HCT116 (cell line): Measurements from ENCODE around the gene CARD9. TPM values are rescaled to one million over a fixed set of nuclear protein-coding genes. Genes with fewer than 3 reads are reported as not detected.

ENCODE experiments used
- ATAC-seq: fragments of 200-7000 bp; cut with Tn5 transposase; 2 replicates; pipeline ENCODE4 v1.9.1; 2020; ENCODE audit warnings: mild to moderate bottlenecking, moderate library complexity
- BruUV-seq: library from RNA; stranded (reverse); fragments of 400-500 nt; replicated peaks from 2 replicates; lab custom pipeline; 2021; lab: Mats Ljungman, UMichigan
- CTCF ChIA-PET: fragments of 300-600 bp; sonication (Branson Sonifier 250); formaldehyde crosslinking; loops from one replicate; lab custom pipeline; 2021; ENCODE audit warnings: antibody characterized with exemption; lab: Charles Lee
- POLR2A ChIA-PET: fragments of 300-600, 350-600 bp; sonication (Branson Sonifier 250); formaldehyde crosslinking; loops from one replicate; lab custom pipeline; 2021; ENCODE audit warnings: antibody characterized with exemption; lab: Charles Lee
- RAD21 ChIA-PET, 2 experiments: fragments of 300-600 bp; sonication (Branson Sonifier 250); formaldehyde crosslinking; loops; one replicate each; lab custom pipeline; 2023; ENCODE audit warnings: low total read pairs in 2 of 2; ENCODE audit not compliant: uncharacterized antibody in 2 of 2, unreplicated experiment in 2 of 2, low non-redundant PET in 1 of 2; lab: Charles Lee
- DNase-seq: peaks from one replicate; pipeline ENCODE4 v3.0.0-alpha.2; 2010; ENCODE audit warnings: low read depth, low spot score
- H2AFZ ChIP-seq: fragments of 200-600 bp; shearing (Covaris generic), sonication (generic); 2 replicates; pipeline ENCODE4 v1.6.1; 2017; ENCODE audit warnings: low read depth, mixed run types, mixed read lengths, antibody characterized with exemption, low read length; ENCODE audit not compliant: poor library complexity, severe bottlenecking
- H3K27ac ChIP-seq: 2 replicates; pipeline ENCODE4 v1.5.1; 2012; ENCODE audit warnings: low read depth, low read length
- H3K27me3 ChIP-seq: fragments of 200-600 bp; sonication (generic); 2 replicates; pipeline ENCODE4 v1.6.1; 2016; ENCODE audit warnings: mixed run types, low read length, mixed read lengths; ENCODE audit not compliant: insufficient read depth
- H3K36me3 ChIP-seq, 2 experiments: fragments of 200-500 bp in 1 of 2; fragments of 200-600 bp in 1 of 2; sonication (Bioruptor generic) in 1 of 2; sonication (generic) in 1 of 2; 2 replicates each; pipeline versions ENCODE4 v1.5.1 to v1.6.1; 2014 to 2016; ENCODE audit warnings: low read length in 2 of 2, inconsistent platforms in 1 of 2, mixed read lengths in 1 of 2, mixed run types in 1 of 2; ENCODE audit not compliant: insufficient read depth in 2 of 2, control insufficient read depth in 1 of 2
- H3K4me1 ChIP-seq, 2 experiments: fragments of 200-600 bp in 1 of 2; sonication (generic) in 1 of 2; 2 replicates each; pipeline versions ENCODE4 v1.5.1 to v1.6.1; 2012 to 2017; ENCODE audit warnings: low read length in 2 of 2, inconsistent platforms in 1 of 2, mild to moderate bottlenecking in 1 of 2, mixed read lengths in 1 of 2, mixed run types in 1 of 2, moderate library complexity in 1 of 2; ENCODE audit not compliant: insufficient read depth in 2 of 2, control insufficient read depth in 1 of 2
- H3K4me2 ChIP-seq: fragments of 200-600 bp; sonication (generic); 2 replicates; pipeline ENCODE4 v1.6.1; 2017; ENCODE audit warnings: mixed run types, low read length, mixed read lengths
- H3K4me3 ChIP-seq, 2 experiments: fragments of 200-600 bp in 1 of 2; sonication (generic) in 1 of 2; replicated peaks in 1 of 2; 2 replicates each; pipeline ENCODE4 v1.5.1; 2011 to 2016; ENCODE audit warnings: low read length in 2 of 2, control low read depth in 1 of 2, low read depth in 1 of 2, mild to moderate bottlenecking in 1 of 2, mixed read lengths in 1 of 2, mixed run types in 1 of 2
- H3K79me2 ChIP-seq: fragments of 200-600 bp; sonication (generic); 2 replicates; pipeline ENCODE4 v1.6.1; 2017; ENCODE audit warnings: mild to moderate bottlenecking, mixed run types, low read length, moderate library complexity, mixed read lengths; ENCODE audit not compliant: insufficient read depth
- H3K9ac ChIP-seq: fragments of 200-600 bp; sonication (generic); 2 replicates; pipeline ENCODE4 v1.6.1; 2016; ENCODE audit warnings: low read length, mixed read lengths
- H3K9me2 ChIP-seq: fragments of 200-600 bp; sonication (generic), shearing (Covaris generic); 2 replicates; pipeline ENCODE4 v1.6.1; 2017; ENCODE audit warnings: mixed run types, mild to moderate bottlenecking, moderate library complexity; ENCODE audit not compliant: insufficient read depth
- H3K9me3 ChIP-seq, 2 experiments: fragments of 200-500 bp in 1 of 2; fragments of 200-600 bp in 1 of 2; sonication (Bioruptor generic) in 1 of 2; sonication (generic) in 1 of 2; 2 replicates each; pipeline ENCODE4 v1.6.1; 2014 to 2017; ENCODE audit warnings: low read length in 2 of 2, mixed read lengths in 2 of 2, inconsistent platforms in 1 of 2, low read depth in 1 of 2, mild to moderate bottlenecking in 1 of 2, mixed run types in 1 of 2, moderate library complexity in 1 of 2; ENCODE audit not compliant: control insufficient read depth in 1 of 2, insufficient read depth in 1 of 2
- H4K20me1 ChIP-seq: fragments of 200-600 bp; sonication (generic), shearing (Covaris generic); 2 replicates; pipeline ENCODE4 v1.6.1; 2017; ENCODE audit warnings: mixed run types, mild to moderate bottlenecking, moderate library complexity; ENCODE audit not compliant: insufficient read depth
- CBX3 ChIP-seq: IDR thresholded peaks from 2 replicates; pipeline ENCODE4 v1.6.1; 2012; ENCODE audit warnings: low read depth
- CEBPB ChIP-seq: IDR thresholded peaks from 2 replicates; pipeline ENCODE4 v1.6.1; 2012; ENCODE audit warnings: low read depth
- EGR1 ChIP-seq: IDR thresholded peaks from 2 replicates; pipeline ENCODE4 v1.6.1; 2012; ENCODE audit warnings: low read depth
- ELF1 ChIP-seq: IDR thresholded peaks from 2 replicates; pipeline ENCODE4 v1.6.1; 2012; ENCODE audit warnings: low read depth, borderline replicate concordance
- EZH2 ChIP-seq: fragments of 200-600 bp; sonication (generic); IDR thresholded peaks from 2 replicates; pipeline ENCODE4 v1.6.1; 2017; ENCODE audit warnings: antibody characterized with exemption, mixed run types
- EZH2phosphoT487 ChIP-seq: fragments of 200-600 bp; IDR thresholded peaks from 2 replicates; pipeline ENCODE4 v1.6.1; 2018; ENCODE audit warnings: antibody characterized with exemption, borderline replicate concordance
- FOSL1 ChIP-seq: IDR thresholded peaks from 2 replicates; pipeline ENCODE4 v1.6.1; 2012; ENCODE audit warnings: low read depth
- TCF7L2 ChIP-seq: IDR thresholded peaks from 2 replicates; pipeline ENCODE4 v1.7.0; 2011; ENCODE audit warnings: borderline replicate concordance, inconsistent platforms; ENCODE audit not compliant: insufficient read depth, insufficient read length; ENCODE audit errors: extremely low read depth
- ZNF274 ChIP-seq: fragments of 200-500 bp; sonication (Bioruptor generic); IDR thresholded peaks from 2 replicates; pipeline ENCODE4 v1.6.1; 2014; ENCODE audit warnings: mild to moderate bottlenecking, low read depth, low read length, inconsistent platforms
- intact Hi-C: fragments of 100-400 bp; cut with micrococcal nuclease; formaldehyde crosslinking; loops from 2 replicates; pipeline ENCODE4 v1.10.0; 2022
- total RNA-seq: library from RNA; stranded (reverse); gene quantifications from one replicate; pipeline ENCODE4 v1.2.1, GENCODE V29; 2021; ENCODE audit not compliant: unreplicated experiment
- TF ChIP-seq, protein P1 (sequence below), 3 experiments: fragments of 200-600 bp in 1 of 3; sonication (generic) in 1 of 3; IDR thresholded peaks in 2 of 3; conservative IDR thresholded peaks in 1 of 3; 2 replicates each; pipeline ENCODE4 v1.5.1; 2012 to 2017; ENCODE audit warnings: low read depth in 2 of 3, low read length in 2 of 3, antibody characterized with exemption in 1 of 3, borderline replicate concordance in 1 of 3, control low read depth in 1 of 3, mild to moderate bottlenecking in 1 of 3, mixed read lengths in 1 of 3, mixed run types in 1 of 3, moderate library complexity in 1 of 3; ENCODE audit not compliant: insufficient read depth in 1 of 3
- TF ChIP-seq, protein P2 (sequence below): IDR thresholded peaks from 2 replicates; pipeline ENCODE4 v1.6.1; 2011; ENCODE audit warnings: mild to moderate bottlenecking, low read length, moderate library complexity; ENCODE audit not compliant: insufficient replicate concordance; ENCODE audit errors: extremely low read depth

The CARD9 gene
- total RNA-seq, 1 experiment from 2014 or later: 1.2 TPM

DNA sequence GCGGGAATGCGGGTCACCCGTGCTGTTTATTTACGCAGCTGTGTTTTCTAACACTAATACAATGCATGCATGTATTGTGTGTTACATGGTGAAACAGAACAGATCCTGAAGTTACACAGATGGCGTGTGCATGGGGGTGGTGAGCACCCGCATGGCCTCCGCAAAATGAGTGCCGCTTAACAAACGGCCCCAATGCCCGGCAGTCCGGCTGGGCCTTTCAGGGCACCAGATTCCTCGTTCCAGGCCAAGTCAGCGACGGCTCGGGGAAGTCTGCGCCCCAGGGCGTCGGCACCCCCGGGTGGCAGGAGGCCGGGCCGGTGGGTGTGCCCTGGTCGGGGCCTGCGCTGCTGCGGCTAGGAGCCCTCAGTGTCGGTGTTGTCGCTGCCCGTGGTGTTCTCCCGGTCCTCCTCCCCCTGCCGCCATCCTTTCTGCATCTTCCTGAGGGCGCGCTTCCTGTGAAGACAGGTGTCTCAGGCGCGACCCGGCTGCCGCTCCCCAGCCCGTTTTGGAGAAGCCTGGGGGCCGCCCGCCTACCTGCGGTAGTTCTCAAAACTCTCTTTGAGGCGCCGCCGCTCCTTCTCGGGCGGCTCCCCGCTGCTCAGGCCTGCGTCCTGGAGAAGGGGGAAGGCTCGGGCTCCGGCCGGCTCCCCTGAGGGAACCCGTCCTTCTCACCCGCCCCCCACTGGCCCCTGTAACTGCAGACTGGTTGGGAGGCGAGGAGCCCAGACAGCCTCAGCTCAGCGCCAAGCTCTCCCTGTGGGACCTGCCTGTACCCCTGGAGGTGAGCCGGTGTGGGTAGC is 9.3 kb downstream of the CARD9 start:
- DNase-seq (no peak), ATAC-seq (no peak)
- RAD21 ChIA-PET: interaction anchor here in 1 of 2 experiments (1.3 kb wide), 1 partner anchor 18 kb away, joined by 6 read pairs; no protein-coding TSS in a partner anchor
- Histone ChIP-seq H3K27me3 (no peaks in the 10 kb centered on the region), H3K4me2 (peak overlapping the region; percentile 88), H2AFZ (no peak overlapping the region), H3K79me2 (no peaks in the 10 kb centered on the region), H4K20me1 (no peaks in the 10 kb centered on the region), H3K9me2 (no peaks in the 10 kb centered on the region), H3K4me1 (peaks cover 10 to 16% of the 10 kb centered on the region in 2 experiments), H3K9ac (peak overlapping the region; percentile 91), H3K36me3 (no peaks in the 10 kb centered on the region), H3K27ac (no peak overlapping the region), H3K4me3 (peak overlapping the region; percentile 20 to 81; a peak in 2 of 4 replicates), H3K9me3 (no peaks in the 10 kb centered on the region)
- TSS peak; percentile 49 for BruUV-seq
- intact Hi-C loops: no loop called here
- CTCF ChIA-PET: interaction anchor here (1.2 to 2.4 kb wide), 3 partner anchors 18 to 97 kb away, joined by 3 to 15 read pairs (median 8); no protein-coding TSS in a partner anchor
- TF ChIP-seq TCF7L2: no peak
- no peak for TF ChIP-seq ELF1
- no peak for TF ChIP-seq CEBPB
- POLR2A ChIA-PET: interaction anchor here (1.7 kb wide), 1 partner anchor 18 kb away, joined by 8 read pairs; no protein-coding TSS in a partner anchor

DNA sequence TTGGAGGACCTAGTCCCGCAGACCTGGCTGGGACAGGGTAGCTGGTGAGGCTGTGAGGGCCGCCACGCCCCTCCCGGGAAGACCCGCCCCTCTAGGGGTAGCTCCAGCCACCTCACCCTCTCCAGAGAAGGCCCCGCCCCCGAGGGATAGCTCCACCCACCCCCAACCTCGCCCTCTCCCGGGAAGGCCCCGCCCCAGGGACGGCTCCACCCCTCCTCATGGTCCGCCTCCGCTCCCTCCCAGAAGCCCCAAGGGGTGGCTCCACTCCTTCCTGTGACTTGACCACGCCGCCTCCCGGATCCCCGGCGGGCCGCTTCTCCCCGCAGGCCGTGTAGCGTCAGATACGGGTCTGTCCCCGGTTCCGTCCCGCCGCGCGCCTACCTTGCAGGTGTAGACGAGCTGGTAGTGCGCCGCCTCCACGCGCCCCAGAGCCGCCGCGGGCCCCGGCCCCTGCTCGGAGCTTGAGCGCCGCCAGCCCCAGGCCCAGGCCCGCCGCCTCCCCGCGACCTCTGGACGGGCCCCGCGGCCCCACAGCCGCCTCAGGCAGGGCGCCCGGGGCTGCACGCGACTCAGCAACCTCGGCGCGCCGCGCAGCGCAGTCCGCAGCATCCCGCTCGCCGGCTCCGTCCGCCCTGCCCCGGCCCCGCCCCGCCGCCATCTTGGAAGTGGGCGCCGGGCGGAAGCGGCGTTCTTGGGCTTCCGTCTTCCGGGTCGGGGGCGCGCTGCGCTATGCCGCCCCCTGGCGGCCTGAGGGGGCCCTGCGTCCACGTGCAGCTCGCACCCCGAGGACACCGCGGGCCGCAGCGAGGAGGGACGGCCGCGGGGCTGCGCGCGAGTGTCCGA is 10.1 kb downstream of the CARD9 start, which contains the start of gene DNLZ:
Gene DNLZ, minus strand, starts transcription at position 639 of the 843 bp plus-strand sequence. Its CDS starts 30 bp downstream, at position 609.
- POLR2A ChIA-PET: interaction anchor here (0.9 to 1.7 kb wide), 3 partner anchors 9 to 38 kb away, joined by 3 to 8 read pairs (median 5); no protein-coding TSS in a partner anchor
- ATAC-seq: peak; percentile 89
- intact Hi-C loops: no loop called here
- RAD21 ChIA-PET: interaction anchor here (0.6 to 1.3 kb wide), 3 partner anchors 17 to 39 kb away, joined by 6 to 9 read pairs (median 6); no protein-coding TSS in a partner anchor
- H3K4me1 ChIP-seq: peaks cover 10 to 16% of the 10 kb centered on the region in 2 experiments
- peak; percentile 91 for DNase-seq
- H3K4me2 ChIP-seq: peak within 1 kb of the TSS; percentile 88
- H3K9me2 ChIP-seq: no peaks in the 10 kb centered on the region
- peak within 1 kb of the TSS; percentile 91 for H3K9ac ChIP-seq
- no peaks in the 10 kb centered on the region for H4K20me1 ChIP-seq
- CTCF ChIA-PET: interaction anchor here (0.6 to 2.4 kb wide), 17 partner anchors 8 to 330 kb away, joined by 3 to 15 read pairs (median 3); partner anchors contain the start of genes ENTR1 and PMPCA
- no TSS peak for BruUV-seq
- no peak within 1 kb of the TSS for H2AFZ ChIP-seq
- H3K9me3 ChIP-seq: no peaks in the 10 kb centered on the region
- H3K36me3 ChIP-seq: no peaks in the 10 kb centered on the region
- H3K4me3 ChIP-seq: peak within 1 kb of the TSS; percentile 65 to 81
- H3K79me2 ChIP-seq: no peaks in the 10 kb centered on the region
- H3K27me3 ChIP-seq: no peaks in the 10 kb centered on the region
- peak within 1 kb of the TSS; percentile 98 for H3K27ac ChIP-seq
- TF ChIP-seq EZH2 (no peak), ZNF274 (no peak), FOSL1 (no peak), EZH2phosphoT487 (no peak), CBX3 (no peak), EGR1 (no peak)
- TF ChIP-seq, protein P1, sequence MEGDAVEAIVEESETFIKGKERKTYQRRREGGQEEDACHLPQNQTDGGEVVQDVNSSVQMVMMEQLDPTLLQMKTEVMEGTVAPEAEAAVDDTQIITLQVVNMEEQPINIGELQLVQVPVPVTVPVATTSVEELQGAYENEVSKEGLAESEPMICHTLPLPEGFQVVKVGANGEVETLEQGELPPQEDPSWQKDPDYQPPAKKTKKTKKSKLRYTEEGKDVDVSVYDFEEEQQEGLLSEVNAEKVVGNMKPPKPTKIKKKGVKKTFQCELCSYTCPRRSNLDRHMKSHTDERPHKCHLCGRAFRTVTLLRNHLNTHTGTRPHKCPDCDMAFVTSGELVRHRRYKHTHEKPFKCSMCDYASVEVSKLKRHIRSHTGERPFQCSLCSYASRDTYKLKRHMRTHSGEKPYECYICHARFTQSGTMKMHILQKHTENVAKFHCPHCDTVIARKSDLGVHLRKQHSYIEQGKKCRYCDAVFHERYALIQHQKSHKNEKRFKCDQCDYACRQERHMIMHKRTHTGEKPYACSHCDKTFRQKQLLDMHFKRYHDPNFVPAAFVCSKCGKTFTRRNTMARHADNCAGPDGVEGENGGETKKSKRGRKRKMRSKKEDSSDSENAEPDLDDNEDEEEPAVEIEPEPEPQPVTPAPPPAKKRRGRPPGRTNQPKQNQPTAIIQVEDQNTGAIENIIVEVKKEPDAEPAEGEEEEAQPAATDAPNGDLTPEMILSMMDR (IDR thresholded peaks at IDR 0.05 in 2 of 3, conservative IDR thresholded peaks at IDR 0.05 in 1 of 3; ENCODE audit: borderline replicate concordance in 1 of 3, insufficient read depth in 1 of 3, low read depth in 2 of 3, low read length in 2 of 3): peak in 2 of 3 experiments; percentile 77 to 89; a peak in 4 of 6 replicates
- TF ChIP-seq, protein P2, sequence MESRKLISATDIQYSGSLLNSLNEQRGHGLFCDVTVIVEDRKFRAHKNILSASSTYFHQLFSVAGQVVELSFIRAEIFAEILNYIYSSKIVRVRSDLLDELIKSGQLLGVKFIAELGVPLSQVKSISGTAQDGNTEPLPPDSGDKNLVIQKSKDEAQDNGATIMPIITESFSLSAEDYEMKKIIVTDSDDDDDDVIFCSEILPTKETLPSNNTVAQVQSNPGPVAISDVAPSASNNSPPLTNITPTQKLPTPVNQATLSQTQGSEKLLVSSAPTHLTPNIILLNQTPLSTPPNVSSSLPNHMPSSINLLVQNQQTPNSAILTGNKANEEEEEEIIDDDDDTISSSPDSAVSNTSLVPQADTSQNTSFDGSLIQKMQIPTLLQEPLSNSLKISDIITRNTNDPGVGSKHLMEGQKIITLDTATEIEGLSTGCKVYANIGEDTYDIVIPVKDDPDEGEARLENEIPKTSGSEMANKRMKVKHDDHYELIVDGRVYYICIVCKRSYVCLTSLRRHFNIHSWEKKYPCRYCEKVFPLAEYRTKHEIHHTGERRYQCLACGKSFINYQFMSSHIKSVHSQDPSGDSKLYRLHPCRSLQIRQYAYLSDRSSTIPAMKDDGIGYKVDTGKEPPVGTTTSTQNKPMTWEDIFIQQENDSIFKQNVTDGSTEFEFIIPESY: no peak
